Right renal pelvis (tissue), 4 donors: Measurements from ENCODE around the gene WLS. TPM values are rescaled to one million over a fixed set of nuclear protein-coding genes. Genes with fewer than 3 reads are reported as not detected.

ENCODE experiments used
- DNase-seq, 4 donors: peaks; one replicate each; pipeline ENCODE4 v3.0.0-alpha.2; 2013; ENCODE audit warnings: low read depth in 4 of 4, low spot score in 3 of 4, missing footprints in 1 of 4
- polyA plus RNA-seq, 4 donors: library from polyadenylated mRNA; unstranded; fragments of 120-200 nt; gene quantifications; one replicate each; pipeline ENCODE4 v1.2.1, GENCODE V29; 2013; ENCODE audit not compliant: insufficient read length in 4 of 4

The WLS gene
- polyA plus RNA-seq, 4 donors, result 136 to 189 (median 171) TPM

DNA sequence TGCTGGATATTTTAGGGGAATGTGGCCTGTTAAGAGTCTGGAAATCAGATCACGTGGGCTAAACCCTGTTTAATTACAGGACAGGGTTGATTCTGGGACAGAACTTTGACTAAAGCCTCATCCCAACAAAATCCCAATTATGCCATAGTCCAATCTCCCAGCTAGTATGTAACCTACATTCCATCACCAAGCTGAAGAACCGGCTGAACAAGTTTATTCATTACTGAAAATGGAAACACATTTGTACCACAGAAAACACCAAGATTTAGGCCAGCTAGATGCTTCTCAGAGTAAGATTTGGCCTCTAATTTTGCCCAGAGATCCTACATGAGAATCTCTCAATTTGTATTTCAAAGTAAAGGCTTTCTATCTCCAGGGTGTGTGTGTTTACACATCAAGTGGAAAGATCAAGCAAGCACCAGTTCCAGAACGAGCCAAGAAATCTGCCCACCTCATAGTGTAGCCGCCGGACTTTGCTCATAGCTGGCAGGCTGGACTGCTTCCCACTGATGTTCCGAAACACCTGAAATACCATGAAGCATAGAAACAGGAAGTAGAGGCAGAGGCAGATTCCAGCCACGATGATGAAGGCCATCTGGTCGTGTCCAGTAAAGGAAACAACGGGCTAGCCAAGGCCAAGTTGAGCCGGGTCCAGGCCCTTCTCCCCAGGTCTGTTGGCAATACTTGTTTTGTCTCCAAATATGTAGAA is 86.8 kb downstream of the WLS start:
- DNase-seq, result no peak

DNA sequence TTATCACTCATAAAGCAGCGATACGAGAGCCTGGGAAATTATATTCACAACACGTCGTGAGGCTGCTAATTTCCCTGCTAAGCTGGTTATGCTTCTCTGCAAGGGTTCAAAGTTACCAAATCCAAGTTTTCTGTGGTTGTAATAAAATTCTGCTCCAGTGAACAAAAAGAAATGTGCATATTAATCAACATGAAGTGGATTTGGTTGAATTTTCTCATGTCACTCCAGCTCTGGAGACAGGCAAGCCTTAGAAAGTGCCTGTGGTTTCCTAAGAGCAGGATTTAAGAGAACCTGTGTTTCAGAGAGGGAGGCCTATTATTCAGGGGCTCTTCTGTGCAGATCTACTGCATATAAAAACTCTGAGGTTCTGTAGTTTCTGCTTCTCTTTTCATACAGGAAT is 87.5 kb downstream of the WLS start:
- DNase-seq, result no peak

DNA sequence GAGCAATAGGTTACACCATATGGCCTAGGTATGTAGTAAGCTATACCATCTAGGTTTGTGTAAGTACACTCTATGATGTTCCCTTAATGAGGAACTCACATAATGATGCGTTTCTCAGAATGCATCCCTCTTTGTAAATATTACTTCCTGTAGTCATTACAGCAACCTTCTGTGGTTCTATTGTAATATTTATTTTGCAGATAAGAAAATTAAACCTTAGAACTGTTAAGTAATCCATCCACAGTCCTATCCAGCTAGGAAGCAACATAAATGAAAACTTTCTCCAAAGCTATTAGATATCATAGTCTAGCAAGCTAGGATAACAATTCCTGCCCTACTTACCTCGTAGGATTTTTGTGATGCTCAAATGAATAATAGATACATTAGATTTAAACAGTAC is 88.7 kb downstream of the WLS start:
- DNase-seq, result no peak

DNA sequence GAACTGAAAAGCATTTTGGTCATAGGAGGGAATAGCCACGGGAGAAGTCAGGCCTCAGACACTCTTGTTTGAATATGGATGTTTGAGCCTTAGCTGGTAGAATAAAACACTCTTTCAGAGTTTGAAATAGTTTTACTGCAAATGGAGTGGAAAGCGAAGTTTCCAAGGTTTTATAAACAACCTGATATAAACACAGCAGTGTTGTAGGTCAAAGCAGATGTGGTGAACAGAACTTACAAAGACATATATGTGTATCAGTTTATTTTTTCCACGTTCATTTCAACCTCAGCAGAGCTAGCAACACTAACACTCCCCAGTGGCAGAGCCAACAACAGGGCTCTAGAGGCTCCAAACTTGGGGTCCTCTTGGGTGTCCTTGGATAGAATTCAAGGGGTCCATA is 89.9 kb downstream of the WLS start:
- DNase-seq, result no peak

DNA sequence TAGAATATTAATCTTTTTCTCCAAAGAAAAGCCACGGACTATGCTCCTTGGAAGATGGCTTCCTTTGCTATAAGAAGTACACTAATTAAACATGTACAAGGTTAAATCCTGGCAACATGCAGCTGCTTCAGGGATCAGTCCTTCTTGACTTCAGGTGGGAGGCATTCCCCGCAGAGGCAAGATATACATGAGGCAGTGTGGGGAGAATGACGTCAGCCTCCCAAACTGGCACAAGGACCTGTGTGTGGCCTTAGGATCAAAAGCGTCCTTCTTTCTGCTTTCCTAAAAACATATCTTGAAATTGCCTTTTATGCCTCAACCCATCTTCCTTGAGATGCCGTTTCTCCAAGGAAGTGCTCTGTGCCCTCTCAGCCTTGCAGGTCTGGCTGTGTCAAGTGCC is 90.3 kb downstream of the WLS start:
- DNase-seq, result no peak

DNA sequence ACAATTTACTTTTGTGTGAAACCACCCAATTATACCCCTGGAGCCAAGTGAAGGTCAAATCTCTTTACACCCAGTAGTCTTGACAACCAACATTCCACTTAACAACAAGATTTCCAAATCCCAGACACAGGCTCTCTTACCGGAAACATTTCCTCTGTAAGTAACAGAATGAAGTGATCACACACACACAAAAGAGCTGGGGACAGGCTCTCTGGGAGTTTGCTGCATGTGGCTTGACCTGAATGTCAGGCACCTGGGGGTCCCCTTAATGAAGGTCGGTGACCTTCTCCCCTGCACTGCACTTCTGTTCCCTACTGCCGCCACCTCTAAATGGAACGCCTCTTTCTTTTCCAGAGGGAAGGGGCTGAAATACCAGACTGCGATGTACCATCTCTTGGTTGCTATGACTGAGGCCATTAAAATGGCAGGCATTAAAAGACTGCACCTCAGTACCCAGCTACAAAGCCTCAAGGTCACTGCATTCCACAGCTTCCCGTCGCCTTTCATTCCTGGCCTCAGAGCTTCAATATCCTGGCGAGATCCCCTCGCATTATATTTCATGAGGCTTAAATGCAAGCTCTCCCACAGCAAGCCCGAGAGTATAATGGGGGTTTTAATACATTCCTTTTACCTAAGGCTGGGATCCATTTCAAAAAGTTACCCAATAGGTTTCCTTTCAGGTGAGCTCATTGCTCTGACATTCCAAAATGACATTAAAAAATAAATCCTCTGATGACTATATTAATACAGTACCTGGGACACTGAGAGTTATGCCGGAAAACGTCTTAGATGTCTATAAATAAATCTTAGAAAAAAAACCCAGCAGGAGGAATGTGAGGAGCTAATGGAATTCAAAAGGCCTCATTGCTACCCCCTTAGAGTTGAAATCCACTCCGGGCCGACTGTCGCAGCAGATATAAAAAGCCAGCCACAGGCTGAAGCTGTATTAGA is 91.0 kb downstream of the WLS start:
- DNase-seq, result no peak

DNA sequence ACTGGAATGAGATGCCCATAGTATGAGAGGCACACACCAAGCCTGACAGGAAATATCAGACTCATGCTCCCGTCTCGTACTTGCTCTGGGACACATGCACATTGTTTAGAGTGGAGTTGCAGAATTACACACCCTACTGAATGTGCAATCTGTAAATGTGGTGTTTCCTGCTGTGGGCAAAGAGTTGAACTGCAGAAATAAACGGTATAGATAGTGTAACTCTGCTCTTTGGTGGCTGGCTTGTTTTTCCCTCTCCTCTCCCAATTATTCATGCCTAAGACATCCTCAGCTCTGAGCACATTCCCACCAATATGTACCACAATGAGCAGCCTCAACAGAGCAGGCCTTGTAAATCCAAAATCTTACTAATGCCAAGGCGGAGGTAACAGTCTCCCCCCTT is 91.8 kb downstream of the WLS start:
- no peak for DNase-seq

DNA sequence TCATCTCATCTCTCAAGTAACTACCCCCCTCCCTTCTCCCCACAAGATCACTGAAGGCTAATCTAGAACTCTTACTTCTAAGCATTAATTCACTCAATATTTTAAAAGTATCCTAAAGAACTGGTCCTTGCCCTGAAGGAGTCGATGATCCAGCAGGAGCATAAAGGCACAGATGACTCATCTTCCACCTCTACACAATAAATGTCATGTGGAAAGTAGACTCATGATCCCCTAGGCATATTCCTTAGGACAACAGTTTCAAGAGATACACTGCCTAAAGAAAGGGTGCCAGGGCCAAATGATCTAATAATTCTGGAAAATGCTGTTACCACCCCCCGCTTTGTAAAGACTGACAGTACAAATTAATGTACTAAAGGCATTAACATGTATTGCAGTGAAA is 96.1 kb downstream of the WLS start:
- no peak for DNase-seq

DNA sequence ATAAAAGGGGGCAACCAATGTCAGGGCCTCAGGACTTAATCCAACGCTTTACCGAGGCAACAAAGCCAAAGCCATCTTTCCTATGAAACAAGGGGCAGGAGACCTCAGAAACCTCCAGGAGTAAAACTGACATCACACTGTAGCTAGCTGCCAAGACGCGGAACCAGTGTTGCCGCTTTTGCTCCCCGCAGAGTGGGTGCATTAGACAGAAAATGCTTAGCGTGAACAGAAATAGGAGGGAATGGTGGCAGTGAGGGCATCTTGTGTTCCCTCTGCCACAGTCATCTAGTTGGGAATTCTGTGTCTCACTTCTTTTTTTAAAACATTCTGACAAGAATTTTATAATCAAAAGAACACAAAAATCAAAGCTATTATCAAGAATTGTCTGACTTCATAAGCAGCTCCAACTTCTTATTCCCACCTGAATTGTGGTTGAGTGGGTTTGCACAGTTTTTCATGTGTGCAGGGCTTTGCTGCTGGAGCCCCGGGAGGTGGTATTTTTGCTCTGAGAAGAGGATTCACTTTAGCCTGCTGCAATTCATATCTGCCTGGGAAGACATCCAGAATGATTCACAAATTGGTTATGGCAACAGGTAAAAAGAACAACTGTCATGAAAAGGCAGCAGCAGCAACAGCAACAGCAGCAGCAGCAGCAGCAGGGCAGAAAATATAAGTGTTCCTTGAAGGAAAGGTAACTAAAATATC is 99.7 kb downstream of the WLS start:
- no peak for DNase-seq

DNA sequence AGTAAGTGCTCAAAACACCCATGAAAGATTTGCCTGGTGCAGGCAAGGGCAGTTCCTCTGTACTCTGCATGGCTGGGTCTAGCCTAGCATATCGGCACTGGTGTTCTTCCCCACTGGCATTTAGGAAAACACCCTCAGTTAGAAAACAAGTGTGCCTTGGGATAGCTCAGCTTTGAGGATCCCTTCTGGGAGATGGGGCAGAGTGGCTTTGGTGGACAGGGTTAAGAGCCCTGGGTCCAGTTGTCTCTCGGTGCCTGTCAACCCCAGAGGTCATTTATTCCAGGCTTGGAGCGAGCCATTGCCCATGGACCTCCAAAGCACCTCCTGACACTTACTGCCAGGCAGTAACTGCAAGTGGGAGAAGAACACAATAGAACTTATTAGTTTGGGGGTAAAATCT is 101.1 kb downstream of the WLS start:
- no peak for DNase-seq

DNA sequence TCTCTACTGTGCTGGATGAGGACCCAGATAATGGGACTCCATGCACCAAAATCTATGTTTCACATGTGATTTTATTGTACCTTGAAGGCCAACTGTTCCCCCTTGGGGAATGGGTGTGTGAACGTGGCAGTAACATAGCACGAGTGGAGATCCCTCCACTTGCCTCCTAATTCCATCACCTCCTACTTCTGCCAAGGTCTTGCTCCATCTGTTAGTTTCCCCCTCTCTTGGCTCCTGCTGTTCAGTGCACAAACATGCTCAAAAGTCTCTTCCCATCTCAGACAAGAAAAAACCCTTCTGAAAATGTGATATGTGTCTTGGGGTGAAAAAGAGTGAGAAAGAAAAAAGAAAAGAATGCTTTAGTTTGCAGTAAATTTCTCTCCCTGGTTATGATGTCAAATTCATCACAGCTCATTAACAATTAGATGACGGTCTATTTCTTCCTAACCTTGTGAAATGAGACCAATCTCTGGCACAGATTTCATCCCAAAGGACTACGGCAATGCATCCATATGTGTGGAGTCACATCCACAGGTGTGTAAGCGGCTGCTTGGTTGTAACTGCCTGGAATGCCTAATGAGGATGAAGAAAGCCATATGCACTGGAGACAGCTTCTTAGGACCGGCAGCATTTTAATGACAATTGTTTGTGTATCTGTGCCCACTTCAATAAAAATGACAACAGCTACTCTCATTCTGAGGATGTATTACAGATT is 102.6 kb downstream of the WLS start:
- DNase-seq, result no peak

DNA sequence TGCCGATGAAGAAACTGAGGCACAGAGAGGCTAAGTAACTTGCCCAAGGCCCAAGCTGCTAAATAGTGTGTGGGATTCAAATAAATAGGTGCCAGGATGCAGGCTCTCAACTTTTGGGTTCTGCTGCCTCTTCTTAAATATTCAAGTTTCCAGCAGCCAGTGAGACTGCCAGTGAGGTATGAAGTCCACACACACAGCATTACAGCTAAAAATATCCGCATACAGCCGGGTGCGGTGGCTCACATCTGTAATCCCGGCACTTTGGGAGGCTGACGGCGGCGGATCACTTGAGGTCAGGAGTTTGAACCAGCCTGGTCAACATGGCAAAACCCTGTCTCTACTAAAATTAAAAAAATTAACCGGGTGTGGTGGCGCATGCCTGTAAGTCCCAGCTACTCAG is 103.5 kb downstream of the WLS start:
- no peak for DNase-seq

DNA sequence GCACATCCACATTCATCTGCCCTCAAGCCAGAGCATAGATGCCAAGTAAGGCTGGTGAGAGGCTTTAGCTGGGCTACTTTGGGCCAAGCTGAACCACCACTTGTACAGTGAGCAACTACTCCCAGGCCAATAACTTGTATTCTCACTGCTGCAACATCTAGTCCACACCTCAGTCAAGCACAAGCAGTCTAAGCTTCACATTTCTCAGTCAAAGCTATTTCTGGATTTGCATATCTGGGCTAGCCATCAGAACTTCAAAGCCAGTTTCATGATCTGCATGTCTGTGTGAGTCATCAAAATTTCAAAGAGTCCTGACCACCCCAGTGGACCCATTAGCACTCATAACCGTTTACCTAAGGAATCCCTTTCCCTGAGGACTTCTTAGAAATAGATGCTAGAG is 104.2 kb downstream of the WLS start:
- no peak for DNase-seq

DNA sequence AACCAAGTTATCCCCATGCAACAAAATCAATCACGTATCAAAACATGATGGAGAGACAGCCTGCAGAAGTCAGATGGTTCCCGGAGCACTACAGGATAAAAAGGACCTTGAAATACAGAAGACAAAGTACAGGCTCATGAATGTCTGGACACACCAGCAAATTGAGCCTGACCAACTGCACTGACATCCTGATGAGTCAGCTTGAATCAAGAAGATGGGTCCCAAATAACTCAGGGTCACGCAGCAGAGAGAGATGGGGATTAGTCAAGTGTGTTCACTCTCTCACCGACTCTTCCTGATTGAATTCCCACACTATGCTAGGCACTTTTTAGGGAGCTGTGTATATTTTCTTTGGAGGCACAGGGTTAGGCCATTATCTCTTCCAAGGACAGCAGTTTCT is 110.8 kb downstream of the WLS start:
- no peak for DNase-seq

DNA sequence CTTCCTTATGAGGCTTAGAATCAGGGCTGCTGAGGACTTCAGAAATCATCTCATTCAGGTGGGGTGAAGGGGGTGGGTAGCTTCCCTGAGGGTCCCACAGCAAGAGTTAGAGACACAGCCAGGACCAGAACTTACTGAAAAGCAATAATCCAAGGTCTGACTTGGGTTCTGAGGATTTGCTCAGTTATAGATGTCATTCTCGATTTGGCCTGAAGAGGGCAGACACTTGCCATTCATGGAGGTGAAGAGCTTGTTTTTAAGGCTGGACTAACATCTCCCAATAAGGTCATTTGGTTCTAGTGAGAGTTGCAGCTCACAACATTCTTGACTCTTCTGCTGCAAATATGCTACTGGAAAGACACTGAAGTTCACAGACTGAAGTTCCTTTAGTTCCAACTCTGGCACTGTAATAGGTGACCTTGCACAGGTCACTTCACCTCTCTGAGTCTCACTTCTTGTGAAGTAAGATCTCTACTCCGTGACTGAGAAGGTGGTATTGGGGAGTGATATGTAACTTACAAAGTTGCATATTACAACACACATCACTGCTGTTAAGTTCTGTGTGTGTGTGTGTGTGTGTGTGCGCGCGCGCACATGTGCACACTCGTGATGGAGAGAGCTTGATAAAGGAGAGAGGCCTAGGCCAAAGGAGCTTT is 112.1 kb downstream of the WLS start:
- DNase-seq, result peak; percentile 57 to 72 (median 70)

DNA sequence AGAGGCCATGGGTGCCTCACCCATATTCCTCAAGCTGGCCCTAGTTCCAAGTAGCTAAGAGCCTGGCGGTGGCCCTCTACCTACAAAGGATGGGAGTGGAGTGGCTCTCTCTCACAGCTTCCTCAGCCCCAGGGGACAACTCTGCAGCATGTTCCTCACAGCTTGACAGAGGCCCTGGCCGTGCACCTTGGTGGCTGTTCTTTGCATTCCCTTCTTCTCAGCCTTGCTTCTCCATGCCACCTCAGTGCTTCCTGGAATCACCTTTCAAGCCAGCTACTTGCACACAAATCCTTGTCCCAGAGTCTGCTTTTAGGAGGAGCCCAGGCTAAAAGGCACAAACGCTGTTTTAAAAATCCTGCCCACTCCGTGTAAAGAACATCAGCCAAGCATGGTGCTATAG is 112.9 kb downstream of the WLS start:
- DNase-seq, result no peak

DNA sequence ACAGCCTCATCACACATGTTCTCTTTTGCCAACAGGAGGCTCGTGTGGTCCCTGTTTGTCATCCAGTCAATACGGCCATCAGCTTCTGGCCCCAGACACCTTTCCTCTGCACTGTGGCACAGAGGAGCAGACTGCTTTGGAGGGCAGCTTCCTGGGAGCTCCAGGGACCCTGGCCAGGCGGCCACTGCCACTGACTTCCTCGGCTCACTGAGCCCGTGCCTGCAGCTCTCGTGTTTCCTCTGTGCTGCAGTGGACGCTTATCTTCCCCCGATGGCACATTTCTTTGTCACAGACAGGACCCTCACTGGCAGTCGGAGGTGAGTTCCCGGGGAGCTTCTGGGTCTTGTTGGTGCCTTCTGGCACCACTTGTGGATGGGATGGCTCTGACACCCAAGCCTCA is 114.9 kb downstream of the WLS start:
- no peak for DNase-seq

DNA sequence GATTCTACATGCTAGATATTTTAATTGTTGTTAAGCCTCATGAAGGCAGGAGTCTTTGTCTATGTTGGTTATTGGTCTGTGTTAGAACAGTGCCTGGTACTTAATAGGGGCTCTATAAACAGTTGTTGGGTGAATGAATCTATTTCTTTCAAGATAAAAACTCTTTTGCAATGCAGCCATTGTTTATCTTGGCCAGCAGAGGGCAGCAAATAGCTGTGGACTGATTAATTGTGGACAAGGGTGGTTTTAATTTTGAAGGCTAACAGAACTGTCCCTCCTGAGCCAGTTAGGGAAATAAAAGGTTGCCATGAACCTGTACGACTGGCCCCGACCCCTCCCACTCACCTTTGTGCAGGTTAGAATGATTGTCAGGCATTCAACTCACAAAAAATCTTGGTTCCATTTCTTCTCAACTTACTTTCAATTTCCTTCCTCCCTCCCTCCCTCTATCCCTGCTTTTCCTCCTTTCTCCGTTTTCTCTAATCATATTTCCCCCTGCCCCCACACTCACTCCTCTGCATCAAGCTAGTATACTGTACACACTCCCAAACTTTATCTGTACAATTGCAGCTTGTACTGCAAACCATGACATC is 115.6 kb downstream of the WLS start:
- DNase-seq, result peak in 2 of 4 donors; percentile 28 to 45

DNA sequence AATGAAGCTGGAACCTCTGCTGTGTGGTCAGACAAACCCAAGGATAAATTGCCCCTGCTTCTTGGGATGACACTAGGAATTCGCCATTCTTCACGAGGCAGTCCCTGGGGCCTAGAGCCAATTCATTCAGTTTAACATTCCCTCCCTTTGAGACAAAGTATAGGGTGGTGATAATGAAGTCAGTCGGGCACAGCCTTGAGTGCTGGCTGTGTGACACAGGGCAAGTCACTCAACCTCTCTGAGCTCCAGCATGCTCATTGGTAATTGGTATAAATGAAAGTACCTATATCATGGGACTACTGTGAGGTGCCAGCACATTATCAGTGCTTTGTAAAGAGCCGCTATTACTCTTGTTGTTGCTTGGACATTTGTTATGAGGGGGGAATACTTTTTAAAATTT is 117.0 kb downstream of the WLS start:
- no peak for DNase-seq

DNA sequence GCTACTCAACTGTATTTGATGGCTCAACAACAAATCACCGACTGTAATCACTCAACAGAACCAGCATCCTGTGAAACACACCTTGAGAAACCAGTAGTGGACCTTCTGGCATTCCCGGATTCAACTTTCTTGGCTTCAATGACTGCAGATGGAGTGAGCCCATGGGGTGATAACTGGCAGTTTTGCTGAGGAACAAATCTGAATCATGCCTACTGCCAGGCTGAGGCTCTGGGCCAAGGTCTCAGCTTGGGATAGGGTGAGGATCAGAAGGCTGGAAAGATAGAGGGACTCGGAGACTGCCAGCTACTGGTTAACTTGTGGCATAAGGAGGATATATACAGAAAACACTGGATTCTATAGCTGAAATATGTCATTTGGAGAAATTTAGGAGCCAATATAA is 118.4 kb downstream of the WLS start:
- no peak for DNase-seq
